DOHH2 (cell line): Measurements from ENCODE around the gene TOMM6.

Experiments used
- EZH2phosphoT487 ChIP-seq: fragments of 200-600 bp; sonication (generic); IDR thresholded peaks from 2 replicates; pipeline ENCODE4 v1.6.1; 2017; ENCODE audit warnings: borderline replicate concordance, mild to moderate bottlenecking, antibody characterized with exemption, low read length, moderate library complexity, mixed read lengths
- TF ChIP-seq, protein P1 (sequence below): fragments of 200-600 bp; sonication (generic); IDR thresholded peaks from one replicate; pipeline ENCODE4 v1.5.1; 2014; ENCODE audit warnings: antibody characterized with exemption, mild to moderate bottlenecking, low read depth, low read length; ENCODE audit not compliant: poor library complexity, severe bottlenecking

DNA sequence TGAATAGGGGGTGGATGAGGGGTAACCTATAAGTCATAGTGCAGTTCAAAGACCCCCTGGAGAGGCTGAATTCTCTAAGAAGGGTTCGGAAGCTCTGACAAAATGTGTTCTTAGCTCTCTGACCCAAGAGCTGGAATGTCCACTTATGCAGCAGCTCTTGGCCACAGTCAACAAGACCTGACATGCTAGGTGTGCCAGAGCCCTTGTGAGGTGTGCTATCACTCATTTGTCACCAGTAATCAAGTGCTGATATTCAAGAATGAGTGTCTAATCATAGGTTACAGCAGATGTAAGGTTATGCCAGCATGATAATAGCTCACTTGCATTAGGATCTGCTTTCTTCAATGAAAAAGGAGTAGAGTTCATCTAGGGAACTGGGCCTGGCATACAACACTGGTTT, 28.1 kb downstream of the TOMM6 start:
- TF ChIP-seq, protein P1, sequence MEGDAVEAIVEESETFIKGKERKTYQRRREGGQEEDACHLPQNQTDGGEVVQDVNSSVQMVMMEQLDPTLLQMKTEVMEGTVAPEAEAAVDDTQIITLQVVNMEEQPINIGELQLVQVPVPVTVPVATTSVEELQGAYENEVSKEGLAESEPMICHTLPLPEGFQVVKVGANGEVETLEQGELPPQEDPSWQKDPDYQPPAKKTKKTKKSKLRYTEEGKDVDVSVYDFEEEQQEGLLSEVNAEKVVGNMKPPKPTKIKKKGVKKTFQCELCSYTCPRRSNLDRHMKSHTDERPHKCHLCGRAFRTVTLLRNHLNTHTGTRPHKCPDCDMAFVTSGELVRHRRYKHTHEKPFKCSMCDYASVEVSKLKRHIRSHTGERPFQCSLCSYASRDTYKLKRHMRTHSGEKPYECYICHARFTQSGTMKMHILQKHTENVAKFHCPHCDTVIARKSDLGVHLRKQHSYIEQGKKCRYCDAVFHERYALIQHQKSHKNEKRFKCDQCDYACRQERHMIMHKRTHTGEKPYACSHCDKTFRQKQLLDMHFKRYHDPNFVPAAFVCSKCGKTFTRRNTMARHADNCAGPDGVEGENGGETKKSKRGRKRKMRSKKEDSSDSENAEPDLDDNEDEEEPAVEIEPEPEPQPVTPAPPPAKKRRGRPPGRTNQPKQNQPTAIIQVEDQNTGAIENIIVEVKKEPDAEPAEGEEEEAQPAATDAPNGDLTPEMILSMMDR = no peak
- TF ChIP-seq EZH2phosphoT487 = no peak
